Liver (tissue), 9 donors: ENCODE data around the gene CDC42BPB. TPM values are rescaled to one million over a fixed set of nuclear protein-coding genes. Genes with fewer than 3 reads are reported as not detected.

Experiments
- DNase-seq: peaks from one replicate; pipeline ENCODE4 v3.0.0-alpha.2; 2017; ENCODE audit warnings: low spot score
- H3K27ac ChIP-seq, 2 donors: one replicate each; pipeline ENCODE4 v1.7.0; 2013; ENCODE audit warnings: inconsistent platforms in 2 of 2, low read length in 2 of 2, control low read depth in 1 of 2, low read depth in 1 of 2, mild to moderate bottlenecking in 1 of 2
- H3K27me3 ChIP-seq, 4 donors: one replicate each; pipeline versions ENCODE4 v1.6.1 to v1.7.0; 2013; ENCODE audit warnings: low read length in 3 of 4, inconsistent platforms in 1 of 4, mild to moderate bottlenecking in 1 of 4, moderate library complexity in 1 of 4; ENCODE audit not compliant: control insufficient read depth in 4 of 4, insufficient read depth in 4 of 4
- H3K36me3 ChIP-seq, 4 donors: one replicate each; pipeline versions ENCODE4 v1.6.1 to v1.7.0; 2013; ENCODE audit warnings: low read length in 3 of 4, mild to moderate bottlenecking in 3 of 4, low read depth in 1 of 4, moderate library complexity in 1 of 4; ENCODE audit not compliant: control insufficient read depth in 4 of 4, insufficient read depth in 3 of 4
- H3K4me1 ChIP-seq, 4 donors: one replicate each; pipeline versions ENCODE4 v1.6.1 to v1.7.0; 2013; ENCODE audit warnings: low read length in 3 of 4, mild to moderate bottlenecking in 3 of 4, moderate library complexity in 1 of 4; ENCODE audit not compliant: control insufficient read depth in 4 of 4, insufficient read depth in 4 of 4
- H3K4me3 ChIP-seq, 3 donors: one replicate each; pipeline versions ENCODE4 v1.6.1 to v1.7.0; 2013; ENCODE audit warnings: low read length in 3 of 3, control low read depth in 1 of 3, low read depth in 1 of 3, mild to moderate bottlenecking in 1 of 3
- H3K9ac ChIP-seq, 2 donors: one replicate each; pipeline ENCODE4 v1.7.0; 2013; ENCODE audit warnings: low read length in 2 of 2, mild to moderate bottlenecking in 2 of 2, moderate library complexity in 2 of 2, control low read depth in 1 of 2, low read depth in 1 of 2
- H3K9me3 ChIP-seq, 4 donors: one replicate each; pipeline versions ENCODE4 v1.6.1 to v1.7.0; 2013; ENCODE audit warnings: low read length in 3 of 4; ENCODE audit not compliant: control insufficient read depth in 4 of 4
- EGR1 ChIP-seq, 2 donors: IDR thresholded peaks; 2 replicates each; pipeline ENCODE4 v1.6.1; 2016 to 2018; ENCODE audit warnings: antibody characterized with exemption in 2 of 2, low read depth in 2 of 2
- FOXA1 ChIP-seq: IDR thresholded peaks from 2 replicates; pipeline ENCODE4 v1.6.1; 2016; ENCODE audit warnings: antibody characterized with exemption
- FOXA2 ChIP-seq: IDR thresholded peaks from 2 replicates; pipeline ENCODE4 v1.6.1; 2016; ENCODE audit warnings: antibody characterized with exemption
- GABPA ChIP-seq, 2 donors: IDR thresholded peaks in 1 of 2; conservative IDR thresholded peaks in 1 of 2; 2 replicates each; pipeline ENCODE4 v1.6.1; 2016; ENCODE audit warnings: antibody characterized with exemption in 2 of 2, mild to moderate bottlenecking in 1 of 2, moderate library complexity in 1 of 2
- HNF4A ChIP-seq, 2 donors: conservative IDR thresholded peaks; 2 replicates each; pipeline ENCODE4 v1.6.1; 2016; ENCODE audit warnings: antibody characterized with exemption in 2 of 2, mild to moderate bottlenecking in 2 of 2
- HNF4G ChIP-seq: IDR thresholded peaks from 2 replicates; pipeline ENCODE4 v1.6.1; 2016; ENCODE audit warnings: antibody characterized with exemption
- JUND ChIP-seq, 2 donors: IDR thresholded peaks; 2 replicates each; pipeline ENCODE4 v1.6.1; 2016; ENCODE audit warnings: antibody characterized with exemption in 2 of 2
- MAX ChIP-seq: IDR thresholded peaks from 2 replicates; pipeline ENCODE4 v1.6.1; 2016; ENCODE audit warnings: antibody characterized with exemption
- NR2F2 ChIP-seq: IDR thresholded peaks from 2 replicates; pipeline ENCODE4 v1.6.1; 2016; ENCODE audit warnings: antibody characterized with exemption
- RAD21 ChIP-seq, 2 donors: IDR thresholded peaks; 2 replicates each; pipeline ENCODE4 v1.6.1; 2016; ENCODE audit warnings: antibody characterized with exemption in 2 of 2, mild to moderate bottlenecking in 2 of 2
- REST ChIP-seq: IDR thresholded peaks from 2 replicates; pipeline ENCODE4 v1.6.1; 2016; ENCODE audit warnings: antibody characterized with exemption, mild to moderate bottlenecking
- RXRA ChIP-seq, 2 donors: IDR thresholded peaks; 2 replicates each; pipeline ENCODE4 v1.6.1; 2017 to 2018; ENCODE audit warnings: antibody characterized with exemption in 2 of 2, mild to moderate bottlenecking in 1 of 2
- SP1 ChIP-seq: IDR thresholded peaks from 2 replicates; pipeline ENCODE4 v1.6.1; 2018; ENCODE audit warnings: antibody characterized with exemption, mild to moderate bottlenecking
- TAF1 ChIP-seq: conservative IDR thresholded peaks from 2 replicates; pipeline ENCODE4 v1.6.1; 2016; ENCODE audit warnings: antibody characterized with exemption, mild to moderate bottlenecking
- YY1 ChIP-seq: IDR thresholded peaks from 2 replicates; pipeline ENCODE4 v1.6.1; 2016; ENCODE audit warnings: antibody characterized with exemption, mild to moderate bottlenecking
- ZBTB33 ChIP-seq: IDR thresholded peaks from 2 replicates; pipeline ENCODE4 v1.6.1; 2016; ENCODE audit warnings: antibody characterized with exemption
- WGBS: extraction: QIAGEN DNeasy Blood & Tissue Kit; methylation state at CpG from one replicate; pipeline ENCODE4 v1.1.7; 2013; 5-methylcytosine and 5-hydroxymethylcytosine counted together
- polyA plus RNA-seq, 2 donors: library from polyadenylated mRNA; stranded (reverse) in 1 of 2; unstranded in 1 of 2; fragments of 200-250 nt in 1 of 2; fragments of >200 nt in 1 of 2; fragmentation: Nextera tagmentation in 1 of 2; extraction: Ambion mirVana in 1 of 2; gene quantifications; one replicate each; pipeline versions ENCODE4 v1.2.1 to v1.2.3, GENCODE V29; 2013 to 2015
- total RNA-seq, 2 donors: library from RNA; depleted of rRNA; stranded (reverse); fragments of >200 nt; gene quantifications; one replicate each; pipeline ENCODE4 v1.2.3, GENCODE V29; 2014
- TF ChIP-seq, protein P1 (sequence below): IDR thresholded peaks from 2 replicates; pipeline ENCODE4 v1.6.1; 2016; ENCODE audit warnings: antibody characterized with exemption
- TF ChIP-seq, protein P2 (sequence below): fragments of 150-350 bp; IDR thresholded peaks from 2 replicates; pipeline ENCODE4 v1.5.1; 2017; ENCODE audit warnings: improper control_type of control experiment, low read depth, low read length; ENCODE audit not compliant: missing input control
- donor health status: healthy.
- donor health status: healthy.
- donor health status: healthy.
- donor health status: healthy.
- donor health status: healthy.

The CDC42BPB gene
- total and polyA plus RNA-seq, 4 donors, result 4.1 to 78.7 (median 29.7) TPM

- TF ChIP-seq TAF1 (no peak), ZBTB33 (no peak), EGR1 (IDR thresholded peaks at IDR 0.05; ENCODE audit: low read depth in 2 of 2) (no peak), HNF4A (conservative IDR thresholded peaks at IDR 0.05) (no peak), YY1 (no peak), NR2F2 (no peak), GABPA (IDR thresholded peaks at IDR 0.05 in 1 of 2, conservative IDR thresholded peaks at IDR 0.05 in 1 of 2) (no peak), RAD21 (IDR thresholded peaks at IDR 0.05) (no peak), REST (no peak), JUND (IDR thresholded peaks at IDR 0.05) (no peak), HNF4G (no peak), SP1 (no peak), FOXA1 (no peak), FOXA2 (no peak), MAX (no peak), RXRA (IDR thresholded peaks at IDR 0.05) (no peak)
- TF ChIP-seq, protein P1, sequence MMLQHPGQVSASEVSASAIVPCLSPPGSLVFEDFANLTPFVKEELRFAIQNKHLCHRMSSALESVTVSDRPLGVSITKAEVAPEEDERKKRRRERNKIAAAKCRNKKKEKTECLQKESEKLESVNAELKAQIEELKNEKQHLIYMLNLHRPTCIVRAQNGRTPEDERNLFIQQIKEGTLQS, result no peak
- TF ChIP-seq, protein P2, sequence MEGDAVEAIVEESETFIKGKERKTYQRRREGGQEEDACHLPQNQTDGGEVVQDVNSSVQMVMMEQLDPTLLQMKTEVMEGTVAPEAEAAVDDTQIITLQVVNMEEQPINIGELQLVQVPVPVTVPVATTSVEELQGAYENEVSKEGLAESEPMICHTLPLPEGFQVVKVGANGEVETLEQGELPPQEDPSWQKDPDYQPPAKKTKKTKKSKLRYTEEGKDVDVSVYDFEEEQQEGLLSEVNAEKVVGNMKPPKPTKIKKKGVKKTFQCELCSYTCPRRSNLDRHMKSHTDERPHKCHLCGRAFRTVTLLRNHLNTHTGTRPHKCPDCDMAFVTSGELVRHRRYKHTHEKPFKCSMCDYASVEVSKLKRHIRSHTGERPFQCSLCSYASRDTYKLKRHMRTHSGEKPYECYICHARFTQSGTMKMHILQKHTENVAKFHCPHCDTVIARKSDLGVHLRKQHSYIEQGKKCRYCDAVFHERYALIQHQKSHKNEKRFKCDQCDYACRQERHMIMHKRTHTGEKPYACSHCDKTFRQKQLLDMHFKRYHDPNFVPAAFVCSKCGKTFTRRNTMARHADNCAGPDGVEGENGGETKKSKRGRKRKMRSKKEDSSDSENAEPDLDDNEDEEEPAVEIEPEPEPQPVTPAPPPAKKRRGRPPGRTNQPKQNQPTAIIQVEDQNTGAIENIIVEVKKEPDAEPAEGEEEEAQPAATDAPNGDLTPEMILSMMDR, result no peak
- Histone ChIP-seq H3K4me3 (no peak overlapping the region), H3K27ac (no peak overlapping the region), H3K4me1 (peaks cover 3 to 8% (median 4%) of the 10 kb centered on the region in 4 donors), H3K27me3 (no peaks in the 10 kb centered on the region), H3K36me3 (no peaks in the 10 kb centered on the region), H3K9ac (no peak overlapping the region), H3K9me3 (no peaks in the 10 kb centered on the region)
- WGBS, result 97% methylated on average over 2 of the region's 2 CpGs
- no peak for DNase-seq
Measured at GRCh38 chr14:103081951-103082350, 24.6 kb upstream of the CDC42BPB start.
